ENCODE data around the gene PLEK2. TPM values are rescaled to one million over a fixed set of nuclear protein-coding genes. Genes with fewer than 3 reads are reported as not detected.
"Not testable (repeated sequence)": the region's sequence is repeated elsewhere in the genome, so short reads cannot be mapped to it uniquely, and the experiment has no call there.

The PLEK2 gene
- total and polyA plus RNA-seq, 2 donors (not counting 1 experiment from before 2014, with no cell fraction given) = 0.17 to 1.1 TPM

DNA sequence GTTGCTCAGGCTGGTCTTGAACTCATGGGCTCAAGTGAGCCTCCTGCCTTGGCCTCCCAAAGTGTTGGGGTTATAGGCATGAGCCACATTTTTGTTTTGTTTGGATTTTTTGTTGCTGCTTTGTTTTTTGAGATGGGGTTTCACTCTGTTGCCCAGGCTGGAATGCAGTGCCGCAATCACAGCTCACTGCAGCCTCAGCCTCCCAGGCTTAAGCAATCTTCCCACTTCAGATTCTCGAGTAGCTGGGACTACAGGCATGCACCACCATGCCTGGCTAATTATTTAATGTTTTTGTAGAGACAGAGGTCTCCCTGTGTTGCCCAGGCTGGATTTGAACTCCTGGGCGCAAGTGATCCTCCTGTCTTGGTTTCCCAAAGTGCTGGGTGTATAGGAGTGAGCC lies 5.7 kb upstream of the PLEK2 start:
- no peak overlapping the region for H3K9ac ChIP-seq (ENCODE audit: insufficient read depth, low read length)
- H3K4me2 ChIP-seq (ENCODE audit: extremely low read depth, insufficient read depth, low read length) = no peak overlapping the region
- no peaks in the 10 kb centered on the region for H3K27me3 ChIP-seq (ENCODE audit: control insufficient read depth, insufficient read depth, low read length)
- no peak overlapping the region for H3K27ac ChIP-seq (ENCODE audit: insufficient read depth, low read length)
- TF ChIP-seq, protein P1, sequence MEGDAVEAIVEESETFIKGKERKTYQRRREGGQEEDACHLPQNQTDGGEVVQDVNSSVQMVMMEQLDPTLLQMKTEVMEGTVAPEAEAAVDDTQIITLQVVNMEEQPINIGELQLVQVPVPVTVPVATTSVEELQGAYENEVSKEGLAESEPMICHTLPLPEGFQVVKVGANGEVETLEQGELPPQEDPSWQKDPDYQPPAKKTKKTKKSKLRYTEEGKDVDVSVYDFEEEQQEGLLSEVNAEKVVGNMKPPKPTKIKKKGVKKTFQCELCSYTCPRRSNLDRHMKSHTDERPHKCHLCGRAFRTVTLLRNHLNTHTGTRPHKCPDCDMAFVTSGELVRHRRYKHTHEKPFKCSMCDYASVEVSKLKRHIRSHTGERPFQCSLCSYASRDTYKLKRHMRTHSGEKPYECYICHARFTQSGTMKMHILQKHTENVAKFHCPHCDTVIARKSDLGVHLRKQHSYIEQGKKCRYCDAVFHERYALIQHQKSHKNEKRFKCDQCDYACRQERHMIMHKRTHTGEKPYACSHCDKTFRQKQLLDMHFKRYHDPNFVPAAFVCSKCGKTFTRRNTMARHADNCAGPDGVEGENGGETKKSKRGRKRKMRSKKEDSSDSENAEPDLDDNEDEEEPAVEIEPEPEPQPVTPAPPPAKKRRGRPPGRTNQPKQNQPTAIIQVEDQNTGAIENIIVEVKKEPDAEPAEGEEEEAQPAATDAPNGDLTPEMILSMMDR (conservative IDR thresholded peaks at IDR 0.05 in 1 of 2, IDR thresholded peaks at IDR 0.05 in 1 of 2; ENCODE audit: low read depth in 1 of 2, low read length in 2 of 2) = no peak
- no peak for TF ChIP-seq EZH2 (IDR thresholded peaks at IDR 0.05; ENCODE audit: low read length, missing control alignments)
- no peak overlapping the region for H3K4me3 ChIP-seq (replicated peaks in 1 of 4; ENCODE audit: control extremely low read depth in 1 of 4, insufficient read depth in 1 of 4, low read depth in 3 of 4, low read length in 4 of 4)
- no peaks in the 10 kb centered on the region for H4K20me1 ChIP-seq (ENCODE audit: control insufficient read depth, extremely low read depth, insufficient read depth, low read length)
- no peak overlapping the region for H2AFZ ChIP-seq (ENCODE audit: low read length)
- no peaks in the 10 kb centered on the region for H3K36me3 ChIP-seq (ENCODE audit: control insufficient read depth, insufficient read depth, low read length)
- H3K4me1 ChIP-seq (ENCODE audit: control insufficient read depth, extremely low read depth, insufficient read depth, low read length) = peaks cover 6% of the 10 kb centered on the region
- no peaks in the 10 kb centered on the region for H3K79me2 ChIP-seq (ENCODE audit: control insufficient read depth, insufficient read depth, low read length)
- no peak for DNase-seq (ENCODE audit: low read depth in 2 of 2)
- H3K9me3 ChIP-seq (ENCODE audit: control insufficient read depth, insufficient read depth, low read depth, low read length) = no peaks in the 10 kb centered on the region

DNA sequence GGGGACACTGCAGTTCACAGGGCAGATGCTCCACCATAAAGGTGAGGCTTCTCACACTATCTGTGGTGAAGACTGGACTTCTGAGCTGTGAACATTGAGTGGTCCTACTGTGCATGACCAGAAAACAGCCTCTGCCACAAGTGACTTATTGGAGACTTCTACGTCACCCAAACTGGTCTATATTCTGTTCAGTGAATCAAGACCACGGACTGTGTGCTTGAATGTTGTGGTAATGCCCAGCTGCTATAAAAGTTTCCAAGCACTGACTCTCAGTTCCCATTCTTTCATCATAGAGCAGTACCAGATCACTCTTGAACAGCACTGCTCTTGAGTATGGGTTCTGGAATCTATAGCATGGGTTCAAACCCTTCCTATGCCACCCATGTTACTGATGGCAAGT lies 4.8 kb upstream of the PLEK2 start:
- Histone ChIP-seq H3K79me2 (ENCODE audit: control insufficient read depth, insufficient read depth, low read length) (no peaks in the 10 kb centered on the region), H3K27ac (ENCODE audit: insufficient read depth, low read length) (no peak overlapping the region), H4K20me1 (ENCODE audit: control insufficient read depth, extremely low read depth, insufficient read depth, low read length) (no peaks in the 10 kb centered on the region), H3K9me3 (ENCODE audit: control insufficient read depth, insufficient read depth, low read depth, low read length) (no peaks in the 10 kb centered on the region), H3K4me3 (replicated peaks in 1 of 4; ENCODE audit: control extremely low read depth in 1 of 4, insufficient read depth in 1 of 4, low read depth in 3 of 4, low read length in 4 of 4) (no peak overlapping the region), H2AFZ (ENCODE audit: low read length) (no peak overlapping the region), H3K4me2 (ENCODE audit: extremely low read depth, insufficient read depth, low read length) (no peak overlapping the region), H3K9ac (ENCODE audit: insufficient read depth, low read length) (no peak overlapping the region), H3K36me3 (ENCODE audit: control insufficient read depth, insufficient read depth, low read length) (no peaks in the 10 kb centered on the region), H3K4me1 (ENCODE audit: control insufficient read depth, extremely low read depth, insufficient read depth, low read length) (peaks cover 6% of the 10 kb centered on the region), H3K27me3 (ENCODE audit: control insufficient read depth, insufficient read depth, low read length) (no peaks in the 10 kb centered on the region)
- no peak for TF ChIP-seq EZH2 (IDR thresholded peaks at IDR 0.05; ENCODE audit: low read length, missing control alignments)
- TF ChIP-seq, protein P1 (conservative IDR thresholded peaks at IDR 0.05 in 1 of 2, IDR thresholded peaks at IDR 0.05 in 1 of 2; ENCODE audit: low read depth in 1 of 2, low read length in 2 of 2) = no peak
- DNase-seq (ENCODE audit: low read depth in 2 of 2) = no peak

DNA sequence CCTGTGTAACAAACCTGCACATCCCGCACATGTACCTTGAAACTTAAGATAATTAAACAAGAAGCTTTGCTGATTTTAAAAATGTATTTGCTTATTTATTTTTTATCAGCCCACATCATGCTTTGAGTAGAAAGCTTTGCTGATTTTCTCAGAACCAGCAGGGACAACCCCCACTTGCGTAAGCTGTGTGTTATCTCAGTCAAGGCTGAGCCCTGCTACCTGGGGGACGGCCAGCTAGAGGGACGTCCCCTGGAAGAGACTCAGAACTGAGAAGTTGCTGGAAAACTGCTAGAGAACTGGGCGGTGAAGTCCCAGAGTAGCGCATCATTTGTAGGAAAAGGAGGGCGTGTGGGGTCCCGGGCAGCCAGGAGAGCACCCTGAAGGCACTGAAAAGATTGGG lies 4.1 kb upstream of the PLEK2 start:
- H3K9ac ChIP-seq (ENCODE audit: insufficient read depth, low read length) = no peak overlapping the region
- H3K4me3 ChIP-seq (replicated peaks in 1 of 4; ENCODE audit: control extremely low read depth in 1 of 4, insufficient read depth in 1 of 4, low read depth in 3 of 4, low read length in 4 of 4) = no peak overlapping the region
- H3K36me3 ChIP-seq (ENCODE audit: control insufficient read depth, insufficient read depth, low read length) = no peaks in the 10 kb centered on the region
- H3K9me3 ChIP-seq (ENCODE audit: control insufficient read depth, insufficient read depth, low read depth, low read length) = no peaks in the 10 kb centered on the region
- H3K79me2 ChIP-seq (ENCODE audit: control insufficient read depth, insufficient read depth, low read length) = no peaks in the 10 kb centered on the region
- DNase-seq (ENCODE audit: low read depth in 2 of 2) = no peak
- H3K27ac ChIP-seq (ENCODE audit: insufficient read depth, low read length) = no peak overlapping the region
- no peaks in the 10 kb centered on the region for H4K20me1 ChIP-seq (ENCODE audit: control insufficient read depth, extremely low read depth, insufficient read depth, low read length)
- no peak overlapping the region for H2AFZ ChIP-seq (ENCODE audit: low read length)
- no peaks in the 10 kb centered on the region for H3K27me3 ChIP-seq (ENCODE audit: control insufficient read depth, insufficient read depth, low read length)
- TF ChIP-seq, protein P1 (conservative IDR thresholded peaks at IDR 0.05 in 1 of 2, IDR thresholded peaks at IDR 0.05 in 1 of 2; ENCODE audit: low read depth in 1 of 2, low read length in 2 of 2) = no peak
- no peak for TF ChIP-seq EZH2 (IDR thresholded peaks at IDR 0.05; ENCODE audit: low read length, missing control alignments)
- peaks cover 6% of the 10 kb centered on the region for H3K4me1 ChIP-seq (ENCODE audit: control insufficient read depth, extremely low read depth, insufficient read depth, low read length)
- H3K4me2 ChIP-seq (ENCODE audit: extremely low read depth, insufficient read depth, low read length) = no peak overlapping the region

DNA sequence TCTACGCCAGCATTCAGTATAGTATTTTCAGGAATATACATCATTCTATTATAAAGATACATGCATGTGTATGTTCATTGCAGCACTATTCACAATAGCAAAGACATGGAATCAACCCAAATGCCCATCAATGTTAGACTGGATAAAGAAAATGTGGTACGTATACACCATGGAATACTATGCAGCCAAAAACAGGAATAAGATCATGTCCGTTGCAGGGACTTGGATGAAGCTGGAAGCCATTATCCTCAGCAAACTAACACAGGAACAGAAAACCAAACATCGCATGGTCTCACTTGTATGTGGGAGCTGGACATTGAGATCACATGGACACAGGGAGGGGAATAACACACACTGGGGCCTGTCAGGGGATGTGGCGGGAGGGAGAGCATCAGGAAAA lies 3.6 kb upstream of the PLEK2 start:
- not testable (repeated sequence) for H3K9me3 ChIP-seq (ENCODE audit: control insufficient read depth, insufficient read depth, low read depth, low read length); H3K4me2 ChIP-seq (ENCODE audit: extremely low read depth, insufficient read depth, low read length); H2AFZ ChIP-seq (ENCODE audit: low read length); H3K79me2 ChIP-seq (ENCODE audit: control insufficient read depth, insufficient read depth, low read length); H3K27me3 ChIP-seq (ENCODE audit: control insufficient read depth, insufficient read depth, low read length); H3K4me1 ChIP-seq (ENCODE audit: control insufficient read depth, extremely low read depth, insufficient read depth, low read length); H4K20me1 ChIP-seq (ENCODE audit: control insufficient read depth, extremely low read depth, insufficient read depth, low read length); H3K4me3 ChIP-seq (replicated peaks in 1 of 4; ENCODE audit: control extremely low read depth in 1 of 4, insufficient read depth in 1 of 4, low read depth in 3 of 4, low read length in 4 of 4); H3K9ac ChIP-seq (ENCODE audit: insufficient read depth, low read length); H3K36me3 ChIP-seq (ENCODE audit: control insufficient read depth, insufficient read depth, low read length); H3K27ac ChIP-seq (ENCODE audit: insufficient read depth, low read length); DNase-seq (ENCODE audit: low read depth in 2 of 2)

All from fibroblast of lung (primary cell).